HepG2 (cell line): Measurements from ENCODE around the gene ACOT4. TPM values are rescaled to one million over a fixed set of nuclear protein-coding genes. Genes with fewer than 3 reads are reported as not detected.

Experiments
- ATF7 ChIP-seq, 2 experiments: fragments of 450-650 bp in 1 of 2; sonication (generic) in 1 of 2; formaldehyde crosslinking in 1 of 2; IDR thresholded peaks; 2 replicates each; pipeline versions ENCODE4 v1.4.0 to v1.6.1; 2016 to 2020; ENCODE audit warnings: antibody characterized with exemption in 1 of 2, mild to moderate bottlenecking in 1 of 2, missing genetic modification reagents in 1 of 2
- CBX5 ChIP-seq: sonication (generic); formaldehyde crosslinking; IDR thresholded peaks from 2 replicates; pipeline ENCODE4 v1.4.0; 2020; ENCODE audit warnings: missing genetic modification reagents, borderline replicate concordance
- CENPX ChIP-seq: sonication (generic); formaldehyde crosslinking; IDR thresholded peaks from 2 replicates; pipeline ENCODE4 v1.9.0; 2021; ENCODE audit warnings: mild to moderate bottlenecking, missing genetic modification reagents, moderate library complexity
- CSRNP1 ChIP-seq: sonication (generic); formaldehyde crosslinking; IDR thresholded peaks from 2 replicates; pipeline ENCODE4 v1.8.1; 2023; ENCODE audit warnings: mild to moderate bottlenecking, missing genetic modification reagents
- EHMT2 ChIP-seq: fragments of 200-600 bp; sonication (generic); IDR thresholded peaks from 2 replicates; pipeline ENCODE4 v1.7.0; 2017; ENCODE audit warnings: antibody characterized with exemption, low read depth, low read length, borderline replicate concordance
- FOXM1 ChIP-seq: sonication (generic); formaldehyde crosslinking; IDR thresholded peaks from 2 replicates; pipeline ENCODE4 v1.5.0; 2020; ENCODE audit warnings: missing genetic modification reagents
- GABPB1 ChIP-seq: IDR thresholded peaks from 2 replicates; pipeline ENCODE4 v1.6.1; 2016; ENCODE audit warnings: mild to moderate bottlenecking, missing genetic modification reagents, moderate library complexity, missing compliant biosample characterization
- GZF1 ChIP-seq: sonication (generic); formaldehyde crosslinking; IDR thresholded peaks from 2 replicates; pipeline ENCODE4 v1.5.1; 2020; ENCODE audit warnings: mild to moderate bottlenecking, missing genetic modification reagents
- HDAC6 ChIP-seq: fragments of 200-600 bp; sonication (generic); IDR thresholded peaks from 2 replicates; pipeline ENCODE4 v1.7.0; 2017; ENCODE audit warnings: mild to moderate bottlenecking, antibody characterized with exemption, low read length, low read depth
- MIXL1 ChIP-seq: IDR thresholded peaks from 2 replicates; pipeline ENCODE4 v1.6.1; 2016
- PHF21A ChIP-seq: sonication (generic); formaldehyde crosslinking; IDR thresholded peaks from 2 replicates; pipeline ENCODE4 v1.5.0; 2020; ENCODE audit warnings: mild to moderate bottlenecking, missing genetic modification reagents
- POLR2AphosphoS5 ChIP-seq: IDR thresholded peaks from 2 replicates; pipeline ENCODE4 v1.6.1; 2012; ENCODE audit warnings: low read depth, low read length
- RBFOX2 ChIP-seq: fragments of 200-400 bp; formaldehyde crosslinking; IDR thresholded peaks from 2 replicates; pipeline ENCODE4 v1.6.1; 2017; ENCODE audit warnings: low read depth, mild to moderate bottlenecking, low read length
- SP5 ChIP-seq: IDR thresholded peaks from 2 replicates; pipeline ENCODE4 v1.6.1; 2016; ENCODE audit warnings: low read depth, borderline replicate concordance
- TBP ChIP-seq: sonication (generic); formaldehyde crosslinking; IDR thresholded peaks from 2 replicates; pipeline ENCODE4 v1.5.0; 2020; ENCODE audit warnings: missing genetic modification reagents
- THAP11 ChIP-seq: IDR thresholded peaks from 2 replicates; pipeline ENCODE4 v1.6.1; 2016; ENCODE audit warnings: missing biosample characterization, missing genetic modification reagents
- ZFYVE20 ChIP-seq: sonication (generic); formaldehyde crosslinking; IDR thresholded peaks from 2 replicates; pipeline ENCODE4 v1.8.0; 2023; ENCODE audit warnings: low read depth, mild to moderate bottlenecking, moderate library complexity, missing genetic modification reagents, borderline replicate concordance
- ZNF496 ChIP-seq: sonication (generic); formaldehyde crosslinking; IDR thresholded peaks from 2 replicates; pipeline ENCODE4 v1.8.1; 2023; ENCODE audit warnings: mild to moderate bottlenecking, moderate library complexity, missing genetic modification reagents; ENCODE audit not compliant: insufficient replicate concordance
- ZNF652 ChIP-seq: IDR thresholded peaks from 2 replicates; pipeline ENCODE4 v1.6.1; 2016; ENCODE audit warnings: low read depth, borderline replicate concordance
- polyA plus RNA-seq, 8 experiments: library from polyadenylated mRNA; depleted of rRNA in 3 of 8; stranded (reverse) in 7 of 8; unstranded in 1 of 8; fragments of >200 nt; fragmentation: Illumina TruSeq in 4 of 8; extraction: Trizol in 4 of 8; gene quantifications; 2 replicates each; pipeline versions ENCODE4 v1.2.1 to v1.2.3, GENCODE V29; 2011 to 2016; ENCODE audit warnings: low read depth in 4 of 8, missing spikeins in 1 of 8, mixed read lengths in 1 of 8; ENCODE audit not compliant: insufficient read depth in 1 of 8
- total RNA-seq, 5 experiments: library from RNA; depleted of rRNA; stranded (reverse); fragments of >200 nt; fragmentation: Illumina TruSeq; extraction: Trizol; gene quantifications; 2 replicates each; pipeline ENCODE4 v1.2.3, GENCODE V29; 2016; ENCODE audit warnings: low read depth in 1 of 5
- TF ChIP-seq, protein P1 (sequence below): IDR thresholded peaks from 2 replicates; pipeline ENCODE4 v1.6.1; 2016; ENCODE audit warnings: missing compliant biosample characterization, missing genetic modification reagents, borderline replicate concordance
- TF ChIP-seq, protein P2 (sequence below): sonication (generic); formaldehyde crosslinking; IDR thresholded peaks from 2 replicates; pipeline ENCODE4 v1.4.0; 2020; ENCODE audit warnings: missing genetic modification reagents
- TF ChIP-seq, protein P3 (sequence below): fragments of 450-650 bp; IDR thresholded peaks from 2 replicates; pipeline ENCODE4 v1.6.1; 2017; ENCODE audit warnings: mild to moderate bottlenecking

The ACOT4 gene
- total and polyA plus RNA-seq, 2 of the 13 experiments (the other 11 are each of a cell fraction or from before 2014, with no cell fraction given): 0.04 to 0.05 TPM

- TF ChIP-seq CSRNP1 (CRISPR knock-in tag) (peak; percentile 72; the same call in 1 of the 2 replicates), CENPX (CRISPR knock-in tag) (no peak), GZF1 (CRISPR knock-in tag) (no peak), PHF21A (CRISPR knock-in tag) (peak; percentile 98), SP5 (CRISPR knock-in tag) (peak; percentile 46; the same call in 1 of the 2 replicates), ZNF652 (0 out of 2 replicates have a peak, but pooled peaks have one; percentile 40), POLR2AphosphoS5 (peak; percentile 51; the same call in 1 of the 2 replicates), TBP (CRISPR knock-in tag) (no peak), ZNF496 (CRISPR knock-in tag) (no peak), FOXM1 (CRISPR knock-in tag) (no peak), HDAC6 (no peak), GABPB1 (CRISPR knock-in tag) (peak; percentile 65; the same call in 1 of the 2 replicates), CBX5 (CRISPR knock-in tag) (0 out of 2 replicates have a peak, but pooled peaks have one; percentile 21), THAP11 (no peak), ATF7 (IDR thresholded peaks at IDR 0.05) (no peak), ATF7 (CRISPR knock-in tag; IDR thresholded peaks at IDR 0.05) (no peak), MIXL1 (CRISPR knock-in tag) (0 out of 2 replicates have a peak, but pooled peaks have one; percentile 33), EHMT2 (no peak), RBFOX2 (peak; percentile 88), ZFYVE20 (CRISPR knock-in tag) (0 out of 2 replicates have a peak, but pooled peaks have one; percentile 13)
- TF ChIP-seq, protein P1, sequence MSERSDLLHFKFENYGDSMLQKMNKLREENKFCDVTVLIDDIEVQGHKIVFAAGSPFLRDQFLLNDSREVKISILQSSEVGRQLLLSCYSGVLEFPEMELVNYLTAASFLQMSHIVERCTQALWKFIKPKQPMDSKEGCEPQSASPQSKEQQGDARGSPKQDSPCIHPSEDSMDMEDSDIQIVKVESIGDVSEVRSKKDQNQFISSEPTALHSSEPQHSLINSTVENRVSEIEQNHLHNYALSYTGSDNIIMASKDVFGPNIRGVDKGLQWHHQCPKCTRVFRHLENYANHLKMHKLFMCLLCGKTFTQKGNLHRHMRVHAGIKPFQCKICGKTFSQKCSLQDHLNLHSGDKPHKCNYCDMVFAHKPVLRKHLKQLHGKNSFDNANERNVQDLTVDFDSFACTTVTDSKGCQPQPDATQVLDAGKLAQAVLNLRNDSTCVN (CRISPR knock-in tag): no peak
- TF ChIP-seq, protein P2, sequence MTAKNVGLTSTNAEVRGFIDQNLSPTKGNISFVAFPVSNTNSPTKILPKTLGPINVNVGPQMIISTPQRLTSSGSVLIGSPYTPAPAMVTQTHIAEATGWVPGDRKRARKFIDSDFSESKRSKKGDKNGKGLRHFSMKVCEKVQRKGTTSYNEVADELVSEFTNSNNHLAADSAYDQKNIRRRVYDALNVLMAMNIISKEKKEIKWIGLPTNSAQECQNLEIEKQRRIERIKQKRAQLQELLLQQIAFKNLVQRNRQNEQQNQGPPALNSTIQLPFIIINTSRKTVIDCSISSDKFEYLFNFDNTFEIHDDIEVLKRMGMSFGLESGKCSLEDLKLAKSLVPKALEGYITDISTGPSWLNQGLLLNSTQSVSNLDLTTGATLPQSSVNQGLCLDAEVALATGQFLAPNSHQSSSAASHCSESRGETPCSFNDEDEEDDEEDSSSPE: peak; percentile 37; the same call in 1 of the 2 replicates
- TF ChIP-seq, protein P3, sequence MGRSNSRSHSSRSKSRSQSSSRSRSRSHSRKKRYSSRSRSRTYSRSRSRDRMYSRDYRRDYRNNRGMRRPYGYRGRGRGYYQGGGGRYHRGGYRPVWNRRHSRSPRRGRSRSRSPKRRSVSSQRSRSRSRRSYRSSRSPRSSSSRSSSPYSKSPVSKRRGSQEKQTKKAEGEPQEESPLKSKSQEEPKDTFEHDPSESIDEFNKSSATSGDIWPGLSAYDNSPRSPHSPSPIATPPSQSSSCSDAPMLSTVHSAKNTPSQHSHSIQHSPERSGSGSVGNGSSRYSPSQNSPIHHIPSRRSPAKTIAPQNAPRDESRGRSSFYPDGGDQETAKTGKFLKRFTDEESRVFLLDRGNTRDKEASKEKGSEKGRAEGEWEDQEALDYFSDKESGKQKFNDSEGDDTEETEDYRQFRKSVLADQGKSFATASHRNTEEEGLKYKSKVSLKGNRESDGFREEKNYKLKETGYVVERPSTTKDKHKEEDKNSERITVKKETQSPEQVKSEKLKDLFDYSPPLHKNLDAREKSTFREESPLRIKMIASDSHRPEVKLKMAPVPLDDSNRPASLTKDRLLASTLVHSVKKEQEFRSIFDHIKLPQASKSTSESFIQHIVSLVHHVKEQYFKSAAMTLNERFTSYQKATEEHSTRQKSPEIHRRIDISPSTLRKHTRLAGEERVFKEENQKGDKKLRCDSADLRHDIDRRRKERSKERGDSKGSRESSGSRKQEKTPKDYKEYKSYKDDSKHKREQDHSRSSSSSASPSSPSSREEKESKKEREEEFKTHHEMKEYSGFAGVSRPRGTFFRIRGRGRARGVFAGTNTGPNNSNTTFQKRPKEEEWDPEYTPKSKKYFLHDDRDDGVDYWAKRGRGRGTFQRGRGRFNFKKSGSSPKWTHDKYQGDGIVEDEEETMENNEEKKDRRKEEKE: no peak
These were observed 20.8 kb downstream of the ACOT4 start, which contains the start of gene ACOT6 (continued) for GRCh38 chr14:73612339-73613045.
